Kasumi-1 (cell line): ENCODE measurements around the gene ADRA2C.

ENCODE experiments used
- DNase-seq, 2 experiments: peaks; one replicate each; lab custom pipeline; 2025; lab: John Stamatoyannopoulos, UW

Gene ADRA2C

DNA sequence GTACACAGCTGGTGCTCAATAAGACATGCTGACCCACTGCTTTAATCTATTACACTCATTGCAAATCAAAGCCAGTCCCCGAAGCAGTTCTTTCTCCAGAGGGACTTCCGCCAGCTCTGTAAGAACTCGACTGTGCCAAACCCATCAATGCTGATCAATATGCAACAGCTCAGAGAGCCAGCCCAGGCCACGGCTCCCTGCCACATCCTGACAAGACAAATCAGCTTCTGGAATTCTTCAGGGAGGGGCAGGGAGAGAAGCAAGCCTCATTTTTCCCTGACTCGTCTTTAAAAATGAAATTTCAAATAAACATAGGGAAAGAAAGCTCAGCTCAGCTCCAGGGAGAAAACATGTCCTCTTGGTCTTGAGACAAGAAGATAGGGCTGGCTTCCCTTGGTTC lies 5.3 kb upstream of the ADRA2C start:
- no peak for DNase-seq

- no peak for DNase-seq
Measured at GRCh38 chr4:3762264-3762663, 3.9 kb upstream of the ADRA2C start.

DNA sequence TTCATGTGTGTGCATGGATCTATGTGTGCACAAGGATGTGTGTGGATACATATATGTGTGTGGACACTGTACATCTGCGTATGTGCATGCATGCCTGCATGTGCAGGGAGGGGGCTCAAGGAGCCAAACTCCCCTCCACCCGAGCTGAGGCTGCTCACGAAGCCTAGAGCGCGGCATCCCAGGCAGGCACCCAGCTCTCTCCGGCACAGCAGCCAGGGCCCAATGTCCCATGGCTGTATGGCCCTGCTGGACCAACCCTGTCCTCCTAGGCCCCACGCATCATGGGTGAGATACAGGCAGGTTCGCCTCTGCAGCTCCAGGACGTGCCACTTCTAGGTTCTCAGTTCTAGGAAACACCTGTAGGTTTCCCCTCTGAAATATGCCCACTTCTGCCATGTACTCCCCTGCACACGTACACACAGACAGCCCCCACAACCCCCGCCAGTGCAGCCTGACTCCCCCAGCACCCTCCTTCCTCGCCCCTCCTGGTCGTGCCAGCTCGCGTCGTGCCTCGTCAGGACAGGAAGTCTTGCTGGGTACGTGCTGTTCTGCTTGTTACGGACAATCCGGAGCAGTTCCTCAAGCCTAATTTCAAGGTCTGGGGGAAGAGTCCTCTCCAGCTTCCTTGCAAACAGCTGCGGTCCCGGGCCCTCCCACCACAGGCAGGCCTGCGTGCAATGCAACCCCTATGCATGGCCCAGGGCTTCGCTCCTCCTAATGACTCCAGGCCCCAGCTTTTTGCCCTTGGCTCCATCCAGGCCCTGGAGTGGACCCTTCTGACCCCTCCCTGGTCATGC lies 3.2 kb upstream of the ADRA2C start:
- peak; percentile 55 to 60 for DNase-seq

GRCh38 chr4:3765271-3766035 lies 732 bp upstream of the ADRA2C start:
- DNase-seq: peak; percentile 35 to 52

- DNase-seq: no peak
Measured at GRCh38 chr4:3766785-3767569, 792 bp downstream of the ADRA2C start.

DNA sequence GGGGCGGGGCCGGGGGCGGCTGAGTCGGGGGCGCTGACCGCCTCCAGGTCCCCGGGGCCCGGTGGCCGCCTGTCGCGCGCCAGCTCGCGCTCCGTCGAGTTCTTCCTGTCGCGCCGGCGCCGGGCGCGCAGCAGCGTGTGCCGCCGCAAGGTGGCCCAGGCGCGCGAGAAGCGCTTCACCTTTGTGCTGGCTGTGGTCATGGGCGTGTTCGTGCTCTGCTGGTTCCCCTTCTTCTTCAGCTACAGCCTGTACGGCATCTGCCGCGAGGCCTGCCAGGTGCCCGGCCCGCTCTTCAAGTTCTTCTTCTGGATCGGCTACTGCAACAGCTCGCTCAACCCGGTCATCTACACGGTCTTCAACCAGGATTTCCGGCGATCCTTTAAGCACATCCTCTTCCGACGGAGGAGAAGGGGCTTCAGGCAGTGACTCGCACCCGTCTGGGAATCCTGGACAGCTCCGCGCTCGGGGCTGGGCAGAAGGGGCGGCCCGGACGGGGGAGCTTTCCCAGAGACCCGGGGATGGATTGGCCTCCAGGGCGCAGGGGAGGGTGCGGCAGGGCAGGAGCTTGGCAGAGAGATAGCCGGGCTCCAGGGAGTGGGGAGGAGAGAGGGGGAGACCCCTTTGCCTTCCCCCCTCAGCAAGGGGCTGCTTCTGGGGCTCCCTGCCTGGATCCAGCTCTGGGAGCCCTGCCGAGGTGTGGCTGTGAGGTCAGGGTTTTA lies 1.5 kb downstream of the ADRA2C start:
- no peak for DNase-seq

GRCh38 chr4:3768842-3769641 lies 2.9 kb downstream of the ADRA2C start:
- no peak for DNase-seq

GRCh38 chr4:3769642-3770184 lies 3.5 kb downstream of the ADRA2C start:
- DNase-seq: no peak

- DNase-seq: no peak
Measured at GRCh38 chr4:3770323-3771163, 4.4 kb downstream of the ADRA2C start.

GRCh38 chr4:3771164-3771809 lies 5.1 kb downstream of the ADRA2C start:
- no peak for DNase-seq

GRCh38 chr4:3771939-3772495 lies 5.8 kb downstream of the ADRA2C start:
- DNase-seq: no peak

- DNase-seq: no peak
Measured at GRCh38 chr4:3772632-3773031, 6.4 kb downstream of the ADRA2C start.

GRCh38 chr4:3773552-3774001 lies 7.4 kb downstream of the ADRA2C start:
- DNase-seq: no peak

GRCh38 chr4:3774253-3774883 lies 8.2 kb downstream of the ADRA2C start:
- DNase-seq: no peak

GRCh38 chr4:3775005-3775404 lies 8.8 kb downstream of the ADRA2C start:
- no peak for DNase-seq

- DNase-seq: no peak
Measured at GRCh38 chr4:3775576-3775975, 9.4 kb downstream of the ADRA2C start.

DNA sequence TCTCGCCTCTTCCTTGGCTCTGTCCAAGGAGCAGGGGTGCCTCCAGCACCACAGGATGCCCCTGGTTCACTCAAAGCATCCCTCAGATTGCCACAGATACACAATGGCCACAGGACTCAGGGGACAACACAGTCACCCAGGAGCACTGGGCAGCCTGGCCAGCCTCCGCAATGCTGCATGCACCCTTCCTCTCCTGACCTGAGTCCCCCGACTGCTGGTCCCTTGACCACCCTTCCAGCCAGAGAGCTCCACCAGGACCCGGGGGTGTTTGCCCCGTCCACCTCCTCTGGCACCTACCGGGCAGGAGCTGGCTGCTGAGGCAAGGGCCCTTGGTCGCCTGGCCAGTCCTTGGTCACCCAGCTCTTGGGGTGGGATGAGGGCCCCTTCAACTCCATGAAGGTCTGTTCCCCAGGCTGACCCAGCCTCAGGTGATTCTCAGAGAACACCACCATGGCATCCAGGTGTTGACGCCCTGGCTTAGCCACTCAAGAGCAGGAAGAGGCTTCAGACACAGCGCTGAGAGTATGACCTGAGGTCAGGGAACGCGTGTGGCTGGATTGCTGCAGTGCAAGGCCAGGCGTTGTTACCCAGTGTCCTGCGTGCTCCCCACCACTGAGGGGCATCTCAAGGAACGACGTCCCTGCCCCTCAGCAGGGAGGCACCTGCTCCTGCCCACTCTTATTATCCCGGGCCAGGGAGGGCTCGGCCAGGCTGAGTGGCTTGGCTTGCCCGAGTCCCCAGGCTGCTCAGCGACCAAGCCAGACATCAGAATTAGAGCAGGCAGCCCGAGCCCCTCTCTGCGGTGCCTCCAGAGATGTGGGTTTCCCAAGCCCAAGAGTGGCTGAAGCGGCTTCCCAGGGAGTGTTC lies 10.2 kb downstream of the ADRA2C start:
- no peak for DNase-seq

DNA sequence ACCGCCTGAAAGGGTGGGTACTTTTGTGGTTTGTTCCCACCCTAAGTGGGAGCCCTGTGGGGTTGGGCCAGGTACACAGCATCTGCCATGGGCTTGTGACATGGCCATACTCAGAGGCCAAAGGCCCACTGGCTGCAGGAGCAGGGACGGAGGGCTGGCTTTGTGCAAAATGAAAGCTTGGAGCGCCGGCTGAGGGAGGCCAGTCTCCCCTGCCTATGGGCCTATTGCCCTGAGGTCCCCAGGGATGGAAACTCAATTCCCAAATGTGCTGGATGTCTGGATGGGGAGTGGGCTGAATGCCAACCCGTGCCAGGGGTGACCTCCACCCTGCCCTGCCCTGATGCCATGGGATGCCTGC lies 10.8 kb downstream of the ADRA2C start:
- no peak for DNase-seq
